IMR-90 (cell line): ENCODE results near the gene TTC3. TPM values are rescaled to one million over a fixed set of nuclear protein-coding genes. Genes with fewer than 3 reads are reported as not detected.

Source experiments
- ATAC-seq: fragments of 200-7000 bp; cut with Tn5 transposase; 2 replicates; pipeline ENCODE4 v1.9.1; 2020; ENCODE audit warnings: low read depth, mild to moderate bottlenecking, moderate library complexity
- BruUV-seq: library from RNA; stranded (reverse); fragments of 400-500 nt; replicated peaks from 2 replicates; lab custom pipeline; 2021; lab: Mats Ljungman, UMichigan
- CTCF ChIA-PET: fragments of 300-600 bp; formaldehyde crosslinking; extraction: SDS; loops from one replicate; lab custom pipeline; 2021; ENCODE audit warnings: antibody characterized with exemption; lab: Yijun Ruan, JAX
- POLR2A ChIA-PET: fragments of 300-600 bp; sonication (Branson Sonifier 250); formaldehyde crosslinking; loops from one replicate; lab custom pipeline; 2022; ENCODE audit warnings: antibody characterized with exemption; ENCODE audit not compliant: unreplicated experiment; lab: Charles Lee
- DNase-seq: peaks from one replicate; pipeline ENCODE4 v3.0.0; 2013
- H2AFZ ChIP-seq: replicated peaks from 2 replicates; pipeline ENCODE3; 2013; ENCODE audit warnings: low read length, mild to moderate bottlenecking; ENCODE audit not compliant: poor library complexity
- H2AK5ac ChIP-seq: 2 replicates; pipeline ENCODE4 v1.6.1; 2013; ENCODE audit warnings: low read depth, low read length, inconsistent platforms
- H2AK9ac ChIP-seq: replicated peaks from 2 replicates; pipeline ENCODE3; 2013; ENCODE audit warnings: mild to moderate bottlenecking, low read depth, low read length, moderate library complexity; ENCODE audit not compliant: poor library complexity
- H2BK120ac ChIP-seq: 2 replicates; pipeline ENCODE4 v1.6.1; 2013; ENCODE audit warnings: low read depth, low read length, inconsistent platforms
- H2BK15ac ChIP-seq: 3 replicates; pipeline ENCODE4 v1.6.1; 2013; ENCODE audit warnings: low read depth, low read length, inconsistent platforms
- H2BK20ac ChIP-seq: 2 replicates; pipeline ENCODE4 v1.6.1; 2013; ENCODE audit warnings: low read depth, mild to moderate bottlenecking, inconsistent platforms, low read length, moderate library complexity
- H2BK5ac ChIP-seq: 2 replicates; pipeline ENCODE4 v1.6.1; 2013; ENCODE audit warnings: mild to moderate bottlenecking, low read depth, low read length, inconsistent platforms; ENCODE audit not compliant: poor library complexity, severe bottlenecking
- H3K14ac ChIP-seq: replicated peaks from 2 replicates; pipeline ENCODE4 v1.6.1; 2013; ENCODE audit warnings: low read depth, low read length, inconsistent platforms
- H3K18ac ChIP-seq: 2 replicates; pipeline ENCODE4 v1.6.1; 2013; ENCODE audit warnings: low read depth, low read length, control low read depth
- H3K23ac ChIP-seq: 2 replicates; pipeline ENCODE4 v1.6.1; 2013; ENCODE audit warnings: low read depth, low read length, inconsistent platforms
- H3K27ac ChIP-seq: 2 replicates; pipeline ENCODE4 v1.5.1; 2013; ENCODE audit warnings: mild to moderate bottlenecking, control low read depth, low read length; ENCODE audit not compliant: insufficient read depth
- H3K27me3 ChIP-seq: 2 replicates; pipeline ENCODE4 v1.6.1; 2013; ENCODE audit warnings: low read length; ENCODE audit not compliant: control insufficient read depth, insufficient read depth
- H3K36me3 ChIP-seq: 2 replicates; pipeline ENCODE4 v1.6.1; 2013; ENCODE audit warnings: low read length, mixed read lengths; ENCODE audit not compliant: control insufficient read depth, insufficient read depth
- H3K4ac ChIP-seq: 2 replicates; pipeline ENCODE4 v1.6.1; 2013; ENCODE audit warnings: low read depth, low read length, inconsistent platforms
- H3K4me1 ChIP-seq: 2 replicates; pipeline ENCODE4 v1.6.1; 2013; ENCODE audit warnings: low read length, mixed read lengths; ENCODE audit not compliant: control insufficient read depth, insufficient read depth
- H3K4me2 ChIP-seq: 2 replicates; pipeline ENCODE4 v1.6.1; 2013; ENCODE audit warnings: low read depth, mild to moderate bottlenecking, control low read depth, low read length, moderate library complexity
- H3K4me3 ChIP-seq: 2 replicates; pipeline ENCODE4 v1.5.1; 2013; ENCODE audit warnings: low read depth, mild to moderate bottlenecking, control low read depth, low read length, moderate library complexity; ENCODE audit not compliant: insufficient read depth
- H3K56ac ChIP-seq: 2 replicates; pipeline ENCODE4 v1.6.1; 2013; ENCODE audit warnings: low read length, inconsistent platforms; ENCODE audit not compliant: insufficient read depth; ENCODE audit errors: extremely low read depth
- H3K79me1 ChIP-seq, 2 experiments: 2 replicates each; pipeline ENCODE4 v1.6.1; 2013; ENCODE audit warnings: low read length in 2 of 2, inconsistent platforms in 1 of 2, low read depth in 1 of 2
- H3K9ac ChIP-seq: 2 replicates; pipeline ENCODE4 v1.6.1; 2013; ENCODE audit warnings: low read depth, low read length, control low read depth
- H3K9me1 ChIP-seq: 2 replicates; pipeline ENCODE4 v1.6.1; 2013; ENCODE audit warnings: low read length, inconsistent platforms; ENCODE audit not compliant: insufficient read depth
- H3K9me3 ChIP-seq: 2 replicates; pipeline ENCODE4 v1.6.1; 2013; ENCODE audit warnings: low read length; ENCODE audit not compliant: control insufficient read depth, insufficient read depth
- H4K20me1 ChIP-seq: 2 replicates; pipeline ENCODE4 v1.6.1; 2013; ENCODE audit warnings: low read length, inconsistent platforms; ENCODE audit not compliant: insufficient read depth
- H4K5ac ChIP-seq: 2 replicates; pipeline ENCODE4 v1.6.1; 2013; ENCODE audit warnings: mild to moderate bottlenecking, low read depth, low read length, control low read depth
- H4K8ac ChIP-seq, 2 experiments: 2 replicates each; pipeline ENCODE4 v1.6.1; 2013; ENCODE audit warnings: low read depth in 2 of 2, low read length in 2 of 2, control low read depth in 1 of 2, inconsistent platforms in 1 of 2
- H4K91ac ChIP-seq: 2 replicates; pipeline ENCODE4 v1.6.1; 2013; ENCODE audit warnings: low read depth, low read length, inconsistent platforms; ENCODE audit not compliant: insufficient read depth
- BHLHE40 ChIP-seq: fragments of 150-350 bp; IDR thresholded peaks from 2 replicates; pipeline ENCODE4 v1.6.1; 2016; ENCODE audit warnings: mild to moderate bottlenecking, low read depth, low read length
- CEBPB ChIP-seq: IDR thresholded peaks from 2 replicates; pipeline ENCODE4 v1.6.1; 2012; ENCODE audit warnings: low read depth, low read length, improper control_type of control experiment
- MAFK ChIP-seq: IDR thresholded peaks from 2 replicates; pipeline ENCODE4 v1.6.1; 2012; ENCODE audit warnings: low read depth, low read length, improper control_type of control experiment
- MAZ ChIP-seq: IDR thresholded peaks from 2 replicates; pipeline ENCODE4 v1.6.1; 2012; ENCODE audit warnings: low read depth, mild to moderate bottlenecking, low read length, improper control_type of control experiment, moderate library complexity, borderline replicate concordance
- POLR2A ChIP-seq: IDR thresholded peaks from 2 replicates; pipeline ENCODE4 v1.6.1; 2012; ENCODE audit warnings: mild to moderate bottlenecking, low read depth, low read length
- RAD21 ChIP-seq: IDR thresholded peaks from 2 replicates; pipeline ENCODE4 v1.6.1; 2012; ENCODE audit warnings: low read length, improper control_type of control experiment
- SMC3 ChIP-seq: fragments of 150-350 bp; IDR thresholded peaks from 2 replicates; pipeline ENCODE4 v1.6.1; 2016; ENCODE audit warnings: low read depth, mild to moderate bottlenecking, antibody characterized with exemption, low read length, moderate library complexity
- USF2 ChIP-seq: fragments of 150-350 bp; IDR thresholded peaks from 2 replicates; pipeline ENCODE4 v1.6.1; 2017; ENCODE audit warnings: mild to moderate bottlenecking, antibody characterized with exemption, low read length, low read depth
- WGBS, 2 experiments: methylation state at CpG; one replicate each; pipeline versions ENCODE4 v1.1.5 to v1.1.7; 2013; ENCODE audit warnings: missing lambda C conversion rate in 2 of 2; ENCODE audit not compliant: insufficient read length in 1 of 2; ENCODE audit errors: extremely low coverage in 2 of 2; 5-methylcytosine and 5-hydroxymethylcytosine counted together
- dilution Hi-C: fragments of 300-500 bp; cut with HindIII; formaldehyde crosslinking; loops from one replicate; pipeline ENCODE4 v1.14.3; 2018; ENCODE audit warnings: low sequenced_read_pairs; ENCODE audit not compliant: unreplicated experiment
- in situ Hi-C: fragments of 300-500 bp; cut with MboI; formaldehyde crosslinking; loops from 3 replicates; pipeline ENCODE4 v1.14.3; 2019; ENCODE audit warnings: low sequenced_read_pairs, inconsistent platforms, mixed read lengths
- intact Hi-C: fragments of 100-400 bp; cut with micrococcal nuclease; formaldehyde crosslinking; loops from 2 replicates; pipeline ENCODE4 v1.10.0; 2022
- polyA plus RNA-seq, 3 experiments: library from polyadenylated mRNA; depleted of rRNA; stranded (reverse); fragments of >200 nt; gene quantifications; 2 replicates each; pipeline ENCODE4 v1.2.3, GENCODE V29; 2012; ENCODE audit warnings: low replicate concordance in 1 of 3
- total RNA-seq: library from RNA; depleted of rRNA; stranded (reverse); fragments of >200 nt; gene quantifications from 2 replicates; pipeline ENCODE4 v1.2.3, GENCODE V29; 2012

The TTC3 gene
- total and polyA plus RNA-seq, 2 of the 4 experiments (the other 2 are of a cell fraction) = 96.7 to 293 TPM

GRCh38 chr21:37184784-37185593 is 111.9 kb downstream of the TTC3 start:
- H3K9ac ChIP-seq = no peak overlapping the region
- dilution Hi-C loops (no loop called here), in situ Hi-C loops (no loop called here), intact Hi-C loops (no loop called here)
- 93% methylated on average over 2 of the region's 9 CpGs; no CpG with 5 or more reads in 1 of the 2 experiments for WGBS, 2 experiments
- H4K5ac ChIP-seq = no peak overlapping the region
- no peaks in the 10 kb centered on the region for H3K4me1 ChIP-seq
- H3K4me3 ChIP-seq = no peak overlapping the region
- H3K23ac ChIP-seq = no peak overlapping the region
- H4K8ac ChIP-seq = no peak overlapping the region
- peaks cover 6% of the 10 kb centered on the region; the same call in 1 of the 2 replicates for H3K9me1 ChIP-seq
- no peak overlapping the region for H2BK120ac ChIP-seq
- no peak overlapping the region for H2AK5ac ChIP-seq
- H2BK20ac ChIP-seq = no peak overlapping the region
- no peak overlapping the region for H2BK5ac ChIP-seq
- H3K4me2 ChIP-seq = no peak overlapping the region
- CTCF ChIA-PET = interaction anchor here (0.7 kb wide), 1 partner anchor 43 kb away, joined by 3 read pairs; no protein-coding TSS in a partner anchor
- no TSS peak for BruUV-seq
- H3K36me3 ChIP-seq = peaks cover 47% of the 10 kb centered on the region
- H3K79me1 ChIP-seq = peaks cover 35 to 41% of the 10 kb centered on the region in 2 experiments
- H3K4ac ChIP-seq = no peak overlapping the region
- H3K18ac ChIP-seq = no peak overlapping the region
- H2AFZ ChIP-seq = no peak overlapping the region
- DNase-seq (no peak), ATAC-seq (no peak)
- TF ChIP-seq MAZ = no peak
- no peak for TF ChIP-seq BHLHE40
- TF ChIP-seq CEBPB = no peak
- no peak for TF ChIP-seq SMC3
- no peak for TF ChIP-seq RAD21
- TF ChIP-seq USF2 = no peak
- no peak for TF ChIP-seq MAFK
- no peak for TF ChIP-seq POLR2A
- POLR2A ChIA-PET = no interaction called here
- no peak overlapping the region for H3K27ac ChIP-seq
- no peak overlapping the region for H3K56ac ChIP-seq
- no peak overlapping the region for H2AK9ac ChIP-seq
- no peak overlapping the region for H3K14ac ChIP-seq
- H4K20me1 ChIP-seq = peaks cover 11% of the 10 kb centered on the region; the same call in 1 of the 2 replicates
- no peaks in the 10 kb centered on the region for H3K27me3 ChIP-seq
- no peaks in the 10 kb centered on the region for H3K9me3 ChIP-seq
- no peak overlapping the region for H2BK15ac ChIP-seq
- H4K91ac ChIP-seq = no peak overlapping the region
